HepG2 (cell line): ENCODE data around the gene GBE1. TPM values are rescaled to one million over a fixed set of nuclear protein-coding genes. Genes with fewer than 3 reads are reported as not detected.
A peak's percentile ranks its signal among the peaks of the same experiment; 100 is the strongest.

ENCODE experiments used
- BCLAF1 ChIP-seq: fragments of 450-650 bp; IDR thresholded peaks from 2 replicates; pipeline ENCODE4 v1.6.1; 2017; ENCODE audit warnings: mild to moderate bottlenecking
- PATZ1 ChIP-seq: sonication (generic); formaldehyde crosslinking; IDR thresholded peaks from 2 replicates; pipeline ENCODE4 v1.4.0; 2020; ENCODE audit warnings: missing genetic modification reagents
- ZHX2 ChIP-seq, 2 experiments: sonication (generic) in 1 of 2; formaldehyde crosslinking in 1 of 2; IDR thresholded peaks; 2 replicates each; pipeline versions ENCODE4 v1.6.1 to v1.9.0; 2014 to 2022; ENCODE audit warnings: antibody characterized with exemption in 1 of 2, borderline replicate concordance in 1 of 2, inconsistent platforms in 1 of 2, low read depth in 1 of 2, missing genetic modification reagents in 1 of 2
- ZNF121 ChIP-seq: sonication (generic); formaldehyde crosslinking; IDR thresholded peaks from 2 replicates; pipeline ENCODE4 v1.5.0; 2020; ENCODE audit warnings: mild to moderate bottlenecking, missing genetic modification reagents
- ZNF260 ChIP-seq: sonication (generic); formaldehyde crosslinking; IDR thresholded peaks from 2 replicates; pipeline ENCODE4 v1.4.0; 2020; ENCODE audit warnings: missing genetic modification reagents, low read depth, mild to moderate bottlenecking, borderline replicate concordance
- ZNF883 ChIP-seq: sonication (generic); formaldehyde crosslinking; IDR thresholded peaks from 2 replicates; pipeline ENCODE4 v1.5.1; 2020; ENCODE audit warnings: mild to moderate bottlenecking, missing genetic modification reagents; ENCODE audit errors: not compliant biosample characterization
- polyA plus RNA-seq, 8 experiments: library from polyadenylated mRNA; depleted of rRNA in 3 of 8; stranded (reverse) in 7 of 8; unstranded in 1 of 8; fragments of >200 nt; fragmentation: Illumina TruSeq in 4 of 8; extraction: Trizol in 4 of 8; gene quantifications; 2 replicates each; pipeline versions ENCODE4 v1.2.1 to v1.2.3, GENCODE V29; 2011 to 2016; ENCODE audit warnings: low read depth in 4 of 8, missing spikeins in 1 of 8, mixed read lengths in 1 of 8; ENCODE audit not compliant: insufficient read depth in 1 of 8
- total RNA-seq, 5 experiments: library from RNA; depleted of rRNA; stranded (reverse); fragments of >200 nt; fragmentation: Illumina TruSeq; extraction: Trizol; gene quantifications; 2 replicates each; pipeline ENCODE4 v1.2.3, GENCODE V29; 2016; ENCODE audit warnings: low read depth in 1 of 5
- TF ChIP-seq, protein P1 (sequence below): sonication (generic); formaldehyde crosslinking; IDR thresholded peaks from 2 replicates; pipeline ENCODE4 v1.4.0; 2020; ENCODE audit warnings: missing genetic modification reagents
- TF ChIP-seq, protein P2 (sequence below): sonication (generic); formaldehyde crosslinking; IDR thresholded peaks from 2 replicates; pipeline ENCODE4 v1.5.1; 2020; ENCODE audit warnings: missing genetic modification reagents, mild to moderate bottlenecking, borderline replicate concordance

GBE1 gene
- total and polyA plus RNA-seq, 2 of the 13 experiments (the other 11 are each of a cell fraction or from before 2014, with no cell fraction given): 22.9 to 36.1 TPM

DNA sequence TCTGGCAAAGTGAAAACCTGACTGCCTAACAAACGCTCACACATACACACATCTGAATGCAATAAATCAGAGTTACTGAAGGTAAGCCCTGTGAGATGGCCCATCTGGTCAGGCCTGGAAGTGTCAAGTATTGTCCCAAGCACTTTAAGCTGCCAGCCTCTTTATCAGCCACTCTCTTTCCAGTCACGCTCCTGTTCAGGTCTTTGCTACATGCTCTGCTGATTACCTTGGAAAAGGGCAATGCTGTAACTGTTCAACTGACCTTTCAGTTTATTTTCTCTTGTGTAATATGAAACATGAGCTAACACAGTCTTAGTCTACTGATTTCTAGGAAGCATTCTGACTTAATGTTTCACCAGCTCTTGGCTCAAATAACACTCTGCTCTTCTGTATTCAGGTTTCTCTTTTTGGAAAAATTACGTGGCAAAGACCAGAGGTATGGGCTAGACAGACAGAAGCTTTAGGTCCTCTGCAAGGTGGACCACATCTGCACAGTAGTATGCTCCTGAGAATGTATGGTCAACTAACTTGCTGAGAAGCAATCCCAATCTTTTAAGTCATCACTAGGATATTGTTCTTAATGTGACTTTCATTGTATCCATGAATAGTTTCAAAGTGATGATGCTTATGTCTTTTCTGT lies 44.5 kb downstream of the GBE1 start (continued):
- no peak for TF ChIP-seq ZHX2 (IDR thresholded peaks at IDR 0.05; ENCODE audit: low read depth)
- TF ChIP-seq ZHX2 (CRISPR knock-in tag; IDR thresholded peaks at IDR 0.05; ENCODE audit: borderline replicate concordance): no peak
- TF ChIP-seq, protein P1, sequence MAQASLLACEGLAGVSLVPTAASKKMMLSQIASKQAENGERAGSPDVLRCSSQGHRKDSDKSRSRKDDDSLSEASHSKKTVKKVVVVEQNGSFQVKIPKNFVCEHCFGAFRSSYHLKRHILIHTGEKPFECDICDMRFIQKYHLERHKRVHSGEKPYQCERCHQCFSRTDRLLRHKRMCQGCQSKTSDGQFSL: no peak
- peak; percentile 28; the same call in 1 of the 2 replicates for TF ChIP-seq ZNF121 (CRISPR knock-in tag)
- TF ChIP-seq ZNF260 (CRISPR knock-in tag): no peak
- no peak for TF ChIP-seq ZNF883
- TF ChIP-seq PATZ1 (CRISPR knock-in tag): no peak
- TF ChIP-seq, protein P2, sequence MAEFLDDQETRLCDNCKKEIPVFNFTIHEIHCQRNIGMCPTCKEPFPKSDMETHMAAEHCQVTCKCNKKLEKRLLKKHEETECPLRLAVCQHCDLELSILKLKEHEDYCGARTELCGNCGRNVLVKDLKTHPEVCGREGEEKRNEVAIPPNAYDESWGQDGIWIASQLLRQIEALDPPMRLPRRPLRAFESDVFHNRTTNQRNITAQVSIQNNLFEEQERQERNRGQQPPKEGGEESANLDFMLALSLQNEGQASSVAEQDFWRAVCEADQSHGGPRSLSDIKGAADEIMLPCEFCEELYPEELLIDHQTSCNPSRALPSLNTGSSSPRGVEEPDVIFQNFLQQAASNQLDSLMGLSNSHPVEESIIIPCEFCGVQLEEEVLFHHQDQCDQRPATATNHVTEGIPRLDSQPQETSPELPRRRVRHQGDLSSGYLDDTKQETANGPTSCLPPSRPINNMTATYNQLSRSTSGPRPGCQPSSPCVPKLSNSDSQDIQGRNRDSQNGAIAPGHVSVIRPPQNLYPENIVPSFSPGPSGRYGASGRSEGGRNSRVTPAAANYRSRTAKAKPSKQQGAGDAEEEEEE (CRISPR knock-in tag): no peak
- TF ChIP-seq BCLAF1: no peak
